CD4-positive, alpha-beta T cell treated with Interleukin-1 beta for 1 hour (primary cell): ENCODE data around the gene TMEM181.
A peak's percentile ranks its signal among the peaks of the same experiment; 100 is the strongest.
"Not testable (repeated sequence)": the region's sequence is repeated elsewhere in the genome, so short reads cannot be mapped to it uniquely, and the experiment has no call there.

Source experiments
- DNase-seq, 2 donors: peaks; one replicate each; pipeline ENCODE4 v3.0.0-alpha.2; 2020 to 2022

Gene TMEM181, protein sequence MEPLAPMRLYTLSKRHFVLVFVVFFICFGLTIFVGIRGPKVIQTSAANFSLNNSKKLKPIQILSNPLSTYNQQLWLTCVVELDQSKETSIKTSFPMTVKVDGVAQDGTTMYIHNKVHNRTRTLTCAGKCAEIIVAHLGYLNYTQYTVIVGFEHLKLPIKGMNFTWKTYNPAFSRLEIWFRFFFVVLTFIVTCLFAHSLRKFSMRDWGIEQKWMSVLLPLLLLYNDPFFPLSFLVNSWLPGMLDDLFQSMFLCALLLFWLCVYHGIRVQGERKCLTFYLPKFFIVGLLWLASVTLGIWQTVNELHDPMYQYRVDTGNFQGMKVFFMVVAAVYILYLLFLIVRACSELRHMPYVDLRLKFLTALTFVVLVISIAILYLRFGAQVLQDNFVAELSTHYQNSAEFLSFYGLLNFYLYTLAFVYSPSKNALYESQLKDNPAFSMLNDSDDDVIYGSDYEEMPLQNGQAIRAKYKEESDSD

DNA sequence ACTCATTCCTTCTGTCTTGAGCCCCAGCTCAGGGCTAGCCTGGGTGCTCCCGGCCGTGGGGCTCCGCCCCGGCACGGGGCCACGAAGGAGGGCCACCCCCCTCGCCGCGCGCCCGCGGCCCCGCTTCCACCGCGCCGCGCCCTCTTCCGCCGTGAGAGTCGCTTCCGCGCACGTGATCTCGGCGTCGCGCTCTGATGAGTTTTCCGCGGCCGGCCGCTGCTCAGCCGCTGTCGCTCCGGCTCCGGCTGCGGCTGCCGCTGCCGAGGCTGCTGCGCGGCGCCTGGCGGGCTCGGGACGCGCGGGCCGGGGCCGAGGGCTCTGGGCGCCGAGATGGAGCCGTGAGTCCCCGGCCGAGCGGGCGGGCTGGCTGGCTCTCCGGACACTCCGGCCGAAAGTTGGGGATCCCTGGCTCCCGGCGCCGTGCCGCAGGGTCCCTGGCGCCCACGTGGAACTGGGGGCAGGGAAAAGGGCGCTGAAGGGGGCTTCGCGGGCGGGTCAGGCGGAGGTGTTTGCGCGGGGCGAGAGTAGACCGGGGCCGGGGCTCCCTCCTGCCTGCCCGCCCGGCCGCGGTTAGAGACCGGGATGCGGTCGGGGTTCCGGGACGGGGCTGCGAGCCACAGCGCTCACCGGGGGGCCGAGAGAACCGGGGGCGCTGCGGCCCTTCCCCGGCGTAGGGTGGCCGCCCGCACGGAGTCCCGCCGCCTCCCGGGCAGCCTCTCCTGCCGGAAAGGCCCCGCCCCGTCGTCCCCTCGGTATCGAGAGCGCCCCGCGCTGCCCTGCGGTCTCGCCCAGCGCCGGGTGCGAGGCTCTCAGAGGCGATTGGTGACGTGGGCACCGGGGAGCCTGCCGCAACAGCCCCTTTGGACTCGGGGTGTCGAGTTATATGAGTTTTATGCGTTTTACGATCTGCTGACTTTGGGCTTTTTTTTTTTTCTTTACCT lies at the start of gene TMEM181:
TSS of gene TMEM181 (plus strand) at position 197 of the 941 bp plus-strand sequence. CDS start at position 331, 134 bp downstream.
- DNase-seq = peak; percentile 87 to 88

DNA sequence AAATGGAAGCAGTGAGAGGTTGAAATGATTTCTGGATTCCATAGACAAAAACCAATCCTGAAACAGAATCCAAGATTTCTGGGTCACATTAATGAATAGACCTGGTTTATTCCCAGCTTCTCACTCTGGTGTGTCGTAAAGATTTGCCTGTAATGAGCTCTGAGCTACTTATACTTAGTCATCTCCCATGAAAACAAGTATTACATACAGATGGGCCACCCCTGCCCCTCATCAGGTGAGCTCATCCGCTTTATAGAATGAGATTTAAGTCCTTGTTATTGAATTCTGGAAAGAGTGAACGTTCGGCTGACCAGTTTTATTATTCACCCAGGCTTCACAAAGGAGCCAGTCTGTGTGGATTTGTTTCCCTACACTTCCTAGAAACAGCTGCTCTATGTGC lies 47.1 kb upstream of the TMEM181 start:
- DNase-seq = no peak

DNA sequence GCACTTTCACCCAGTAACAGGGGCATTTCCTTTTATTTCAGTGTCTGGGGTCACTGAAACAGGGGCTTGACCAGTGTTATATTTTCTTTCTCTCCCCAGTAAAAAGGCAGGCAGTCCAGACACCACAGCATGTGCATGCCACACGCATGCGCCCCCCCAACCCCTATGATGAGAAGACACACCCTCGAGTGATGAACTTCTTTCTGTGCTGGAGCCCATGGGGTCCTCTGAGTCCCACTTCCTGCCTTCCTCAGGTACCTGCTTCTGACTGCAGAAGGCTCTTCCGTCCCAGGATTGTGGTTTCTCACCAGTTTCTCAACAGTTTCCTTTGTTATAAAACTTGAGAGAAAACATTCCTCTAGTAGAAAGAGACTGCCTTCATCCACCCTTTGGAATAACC lies 45.7 kb upstream of the TMEM181 start:
- DNase-seq = no peak

DNA sequence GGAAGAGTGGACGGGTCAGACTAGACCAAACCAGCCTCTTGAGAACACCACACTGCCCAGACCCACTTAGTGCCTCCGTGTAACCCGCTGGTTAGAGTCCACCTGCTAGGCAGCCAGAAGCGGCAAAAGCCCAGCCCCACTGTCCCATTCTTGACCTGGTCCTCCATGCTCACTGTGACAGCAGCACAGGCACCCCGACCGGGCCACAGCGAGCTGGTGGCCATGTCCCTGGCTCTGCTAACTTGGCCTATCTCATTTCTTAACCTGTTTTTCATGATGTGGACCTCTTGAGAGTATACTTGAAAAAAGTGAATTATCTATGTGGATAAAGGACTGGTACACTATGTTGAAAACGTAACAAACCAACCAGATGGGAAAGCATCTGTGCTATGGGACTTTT lies 44.9 kb upstream of the TMEM181 start:
- no peak for DNase-seq

DNA sequence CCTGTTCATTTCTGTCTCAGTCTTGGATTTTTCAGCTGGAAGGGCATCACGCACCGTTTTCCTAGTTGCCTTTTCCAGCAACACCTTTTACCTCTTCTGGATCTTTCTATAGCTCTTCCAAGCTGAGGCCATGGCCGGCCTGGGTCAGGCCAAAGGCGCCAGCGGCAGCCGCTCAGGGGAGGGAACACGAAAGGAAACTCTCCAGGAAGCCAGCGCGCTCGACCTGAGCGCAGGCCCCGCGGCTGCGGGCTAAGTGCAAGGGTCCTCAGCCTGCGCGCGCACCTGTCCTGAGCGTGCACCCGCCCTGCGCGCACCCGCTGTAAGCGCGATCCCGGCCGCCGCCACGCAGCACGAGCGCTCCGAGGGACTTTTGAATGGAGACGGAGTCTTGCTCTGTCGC lies 43.8 kb upstream of the TMEM181 start:
- no peak for DNase-seq

DNA sequence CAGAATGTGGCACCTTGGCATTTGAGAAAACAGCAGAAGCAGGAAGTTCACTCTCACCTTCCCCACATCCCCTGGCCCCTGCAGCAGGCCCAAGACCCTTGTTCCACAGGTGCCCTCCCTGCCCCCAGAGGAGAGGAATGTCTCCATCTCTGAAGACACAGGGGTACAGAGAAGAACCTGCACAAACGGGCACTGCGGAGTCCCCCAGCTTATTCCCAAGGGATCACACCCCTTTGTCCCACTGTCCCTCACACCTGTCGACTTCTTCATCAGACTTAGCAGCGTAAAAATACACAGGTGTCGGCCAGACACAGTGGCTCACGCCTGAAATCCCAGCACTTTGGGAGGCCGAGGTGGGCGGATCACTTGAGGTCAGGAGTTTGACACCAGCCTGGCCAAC lies 42.9 kb upstream of the TMEM181 start:
- no peak for DNase-seq

DNA sequence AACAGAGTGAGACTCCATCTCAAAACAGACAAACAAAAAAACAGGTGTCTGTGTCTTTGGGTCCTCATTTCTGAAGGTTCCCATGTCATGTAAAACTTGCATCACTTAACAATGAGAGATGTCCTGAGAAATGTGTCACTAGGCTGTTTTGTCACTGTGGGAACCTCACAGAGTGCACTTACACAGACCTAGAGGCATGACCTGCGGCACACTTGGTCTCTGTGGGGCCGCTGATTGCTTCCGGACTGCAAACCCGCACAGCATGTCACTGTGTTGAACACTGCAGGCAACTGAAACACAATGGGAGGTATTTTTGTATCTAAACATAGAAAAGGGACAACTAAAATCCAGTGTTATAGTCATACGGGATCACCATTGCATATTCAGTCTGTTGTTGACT lies 42.3 kb upstream of the TMEM181 start:
- DNase-seq = no peak

DNA sequence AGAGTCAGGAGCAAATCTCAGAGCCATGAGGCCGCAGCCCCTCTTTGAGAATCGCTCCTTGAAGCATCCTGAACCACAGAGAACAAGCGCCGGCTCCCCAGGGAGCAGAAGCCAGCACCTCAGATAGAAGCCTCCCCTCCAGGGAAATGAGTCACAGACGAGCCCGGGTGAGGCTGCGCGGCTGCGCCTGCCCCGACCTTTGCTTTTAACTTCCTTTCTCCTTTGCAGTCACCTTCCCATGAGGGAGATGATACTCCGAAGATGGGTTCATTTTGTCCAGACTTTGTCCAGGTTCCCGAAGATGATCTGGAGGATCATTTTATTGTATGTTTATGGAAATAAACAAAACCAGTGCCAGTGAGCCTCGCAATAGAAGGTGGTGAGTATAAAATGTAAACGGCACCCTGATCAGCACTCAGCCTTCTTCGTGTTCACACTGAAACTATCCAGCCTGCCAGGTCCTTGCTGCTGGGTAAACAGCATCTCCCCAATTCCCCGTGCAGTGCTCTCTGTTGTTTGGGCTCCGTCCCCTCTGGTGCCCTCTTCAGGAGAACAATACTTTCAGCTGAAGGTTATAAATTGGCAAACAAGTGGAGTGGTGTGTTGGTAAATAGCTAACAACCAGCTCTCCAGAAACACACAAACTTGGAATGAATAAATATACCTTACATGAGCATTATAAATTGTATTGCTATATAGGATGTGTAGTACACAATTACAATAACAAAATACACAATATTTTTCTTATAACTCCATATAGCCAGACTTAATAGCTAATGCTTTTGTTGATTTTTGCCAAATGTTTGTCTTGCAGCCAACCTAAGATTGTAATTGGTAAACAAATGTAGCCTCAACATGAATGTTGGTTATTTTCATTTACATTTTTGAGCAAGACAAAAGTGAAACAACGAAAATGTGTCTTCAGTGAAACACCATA lies 41.4 kb upstream of the TMEM181 start:
- peak; percentile 41 to 71 for DNase-seq

DNA sequence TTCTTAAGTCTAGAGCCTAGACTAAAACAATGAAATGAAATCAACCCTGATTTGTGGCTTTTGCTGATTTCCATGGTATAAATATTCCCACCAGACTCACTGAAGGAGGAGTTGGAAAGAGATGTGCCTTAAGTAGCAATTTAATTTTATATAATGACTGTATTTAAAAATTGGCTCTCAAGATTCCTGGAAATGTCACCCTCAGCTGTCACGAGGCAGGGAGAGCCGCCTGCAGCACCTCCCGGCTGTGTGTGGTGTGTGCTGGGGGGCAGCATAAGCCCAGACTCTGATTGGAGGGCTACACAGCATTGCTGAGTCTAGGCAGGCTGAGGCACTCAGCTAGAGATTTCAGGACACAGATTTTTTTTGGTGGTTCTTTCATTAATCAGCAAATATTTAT lies 40.6 kb upstream of the TMEM181 start:
- no peak for DNase-seq

DNA sequence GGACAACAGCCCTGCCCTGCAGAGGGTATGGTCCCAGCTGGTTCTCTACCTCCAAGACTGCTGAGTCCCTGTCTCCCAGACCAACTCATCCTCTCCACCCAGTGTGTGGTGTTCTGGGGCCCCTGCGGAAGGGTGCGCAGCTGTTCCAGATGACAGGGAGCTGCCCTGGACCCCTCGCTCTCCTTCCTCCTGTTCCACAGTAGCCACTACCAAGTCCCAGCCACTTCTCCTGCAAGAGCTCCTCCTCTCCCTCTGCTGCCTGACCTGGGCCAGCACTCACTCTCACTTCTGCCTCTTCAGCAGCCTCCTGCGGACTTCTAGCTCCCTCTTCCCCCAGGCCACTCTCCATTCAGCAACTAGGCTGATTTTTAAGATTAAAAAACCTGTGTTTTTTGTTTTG lies 40.1 kb upstream of the TMEM181 start:
- DNase-seq = no peak

DNA sequence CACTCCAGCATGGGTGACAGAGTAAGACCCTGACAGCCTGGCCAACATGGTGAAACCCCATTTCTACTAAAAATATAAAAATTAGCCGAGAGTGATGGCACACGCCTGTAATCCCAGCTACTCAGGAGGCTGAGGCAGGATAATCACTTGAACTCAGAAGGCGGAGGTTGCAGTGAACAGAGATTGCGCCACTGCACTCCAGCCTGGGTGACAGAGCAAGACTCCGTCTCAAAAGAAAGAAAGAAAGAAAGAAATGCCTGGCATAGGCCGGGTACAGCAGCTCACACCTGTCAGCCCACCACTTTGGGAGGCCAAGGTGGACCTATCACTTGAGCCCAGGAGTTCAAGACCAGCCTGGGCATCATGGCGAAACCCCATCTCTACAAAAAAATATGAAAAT lies 38.9 kb upstream of the TMEM181 start:
- not testable (repeated sequence) for DNase-seq

DNA sequence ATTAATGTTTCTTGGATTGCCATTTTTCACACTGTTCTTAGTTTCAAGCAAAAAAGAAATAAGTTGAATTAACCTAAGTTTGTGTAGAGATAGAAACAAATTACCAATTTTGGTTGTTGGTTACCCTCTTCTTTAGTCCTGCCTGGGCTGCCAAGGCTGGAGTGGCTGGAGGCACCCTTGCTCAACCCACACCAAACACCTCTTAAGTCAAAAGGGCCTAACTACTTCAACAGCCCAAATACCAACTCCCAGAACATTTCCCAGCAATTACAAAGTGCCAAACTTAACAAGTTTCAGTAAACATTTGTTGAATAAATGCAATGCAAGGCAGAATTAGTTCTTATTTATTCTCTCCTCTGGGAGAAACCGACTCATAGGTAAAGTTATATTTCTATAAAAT lies 38.1 kb upstream of the TMEM181 start:
- DNase-seq = no peak

DNA sequence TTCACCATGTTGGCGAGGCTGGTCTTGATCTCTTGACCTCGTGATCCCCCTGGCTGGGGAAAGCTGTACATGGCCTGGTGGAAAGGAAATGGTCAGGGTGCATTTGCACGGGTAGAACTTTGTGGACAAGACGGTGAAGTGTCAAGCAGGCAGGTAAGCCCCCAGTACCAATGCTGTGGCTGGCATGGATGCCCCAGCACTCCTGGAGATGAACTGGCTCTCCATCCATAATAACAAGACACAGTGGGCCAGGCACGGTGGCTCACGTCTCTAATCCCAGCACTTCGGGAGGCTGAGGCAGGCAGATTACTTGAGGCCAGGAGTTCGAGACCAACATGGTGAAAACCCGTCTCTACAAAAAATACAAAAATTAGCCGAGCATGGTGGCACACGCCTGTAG lies 37.3 kb upstream of the TMEM181 start:
- no peak for DNase-seq

DNA sequence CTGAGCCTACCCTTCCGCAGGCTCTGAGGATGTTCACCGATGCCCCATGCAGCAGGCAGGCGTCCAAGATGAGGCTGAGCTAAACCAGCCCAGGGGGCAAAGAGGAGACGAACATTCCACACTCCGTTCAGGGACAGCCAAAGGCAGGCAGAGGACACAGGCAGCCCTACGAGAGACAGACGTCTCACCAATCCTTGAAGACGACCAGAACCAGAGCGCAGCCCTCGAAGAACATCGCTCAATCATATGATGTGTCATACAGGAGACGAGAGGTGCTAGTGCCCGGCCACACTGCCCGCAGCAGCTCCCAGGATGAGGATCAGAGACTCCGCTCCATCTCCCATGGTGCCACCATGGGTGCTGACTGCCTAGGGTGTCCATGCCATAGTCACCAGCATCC lies 35.6 kb upstream of the TMEM181 start:
- DNase-seq = no peak

DNA sequence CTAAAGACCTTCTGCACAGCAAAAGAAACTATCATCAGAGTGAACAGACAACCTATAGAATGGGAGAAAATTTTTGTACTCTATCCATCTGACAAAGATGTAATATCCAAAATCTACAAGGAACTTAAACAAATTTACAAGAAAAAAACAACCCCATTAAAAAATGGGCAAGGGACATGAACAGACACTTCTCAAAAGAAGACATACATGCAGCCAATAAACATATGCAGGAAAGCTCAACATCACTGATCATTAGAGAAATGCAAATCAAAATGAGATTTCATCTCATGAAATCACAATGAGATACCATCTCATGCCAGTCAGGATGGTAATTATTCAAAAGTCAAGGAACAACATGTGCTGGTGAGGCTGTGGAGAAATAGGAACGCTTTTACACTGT lies 32.0 kb upstream of the TMEM181 start:
- not testable (repeated sequence) for DNase-seq

DNA sequence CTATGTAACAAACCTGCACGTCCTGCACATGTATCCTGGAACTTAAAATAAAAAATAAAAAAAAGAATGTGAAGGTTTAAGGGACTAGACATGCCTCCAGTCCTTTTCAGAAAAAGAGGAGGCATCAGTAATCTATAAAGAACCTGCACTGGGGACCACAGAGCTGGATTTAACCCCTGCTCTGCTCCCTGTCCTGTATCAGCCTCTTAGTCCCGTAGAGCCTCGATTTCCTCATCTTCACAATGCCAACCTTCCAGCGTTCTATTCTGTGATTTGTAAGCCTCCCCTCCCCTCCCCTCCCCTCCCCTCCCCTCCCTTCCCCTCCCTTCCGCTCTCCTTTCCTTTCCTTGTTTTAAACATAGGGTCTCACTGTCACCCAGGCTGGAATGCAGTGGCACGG lies 31.1 kb upstream of the TMEM181 start:
- DNase-seq = no peak

DNA sequence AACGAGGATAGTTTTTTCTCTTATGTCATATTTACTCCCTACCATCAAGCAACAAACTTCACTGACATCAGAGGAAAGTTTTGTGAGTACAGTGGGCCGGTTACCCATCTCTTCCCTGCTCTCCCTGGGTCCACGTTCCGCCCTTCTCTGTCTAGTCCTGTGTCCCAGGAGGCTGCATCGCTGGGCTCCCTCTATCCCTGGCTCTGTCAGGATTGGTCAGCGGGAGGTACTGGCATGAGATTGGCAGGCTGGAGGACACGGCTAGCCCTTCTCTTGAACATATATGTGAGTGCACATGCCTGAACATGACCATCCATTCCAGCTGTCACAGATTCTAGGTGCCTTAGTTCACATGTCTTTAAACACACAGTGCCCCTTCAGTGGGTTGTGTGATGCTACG lies 30.3 kb upstream of the TMEM181 start:
- no peak for DNase-seq

DNA sequence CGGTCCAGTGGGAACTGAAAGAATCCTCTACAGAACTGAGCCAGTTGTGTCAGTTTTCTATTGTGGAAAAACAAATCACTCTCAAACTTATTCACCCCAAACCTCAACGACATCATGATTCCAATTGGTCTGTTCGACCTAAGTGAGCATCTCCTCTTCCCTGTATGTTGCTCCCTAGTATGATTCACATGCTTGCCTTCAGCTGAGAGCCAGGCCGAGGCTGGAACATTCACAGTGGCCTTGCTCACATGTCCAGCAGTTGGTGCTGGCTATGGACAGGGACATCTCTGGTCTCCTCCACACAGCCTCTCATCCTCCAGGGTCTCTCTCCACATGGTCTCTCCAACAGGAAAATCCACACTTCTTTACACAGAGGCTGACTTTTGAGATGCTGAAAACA lies 28.3 kb upstream of the TMEM181 start:
- DNase-seq = no peak

DNA sequence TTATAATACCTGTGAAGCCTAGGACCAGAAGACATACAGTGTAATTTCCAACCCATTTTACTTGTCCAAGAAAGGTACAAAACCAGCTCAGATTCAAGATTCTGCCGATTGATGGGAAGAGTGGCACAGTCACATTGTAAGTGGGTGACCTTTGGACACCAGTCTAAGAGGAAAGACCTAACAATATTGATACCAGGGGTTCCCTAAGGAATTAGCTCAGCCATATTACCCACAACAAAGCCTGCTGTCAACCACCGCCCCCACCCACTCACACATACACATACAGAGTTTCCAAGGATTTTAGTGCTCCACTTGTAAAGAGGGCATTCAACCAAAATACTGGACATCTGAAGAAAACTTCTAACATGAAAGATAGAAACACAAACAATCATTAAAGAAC lies 27.9 kb upstream of the TMEM181 start:
- DNase-seq = no peak

DNA sequence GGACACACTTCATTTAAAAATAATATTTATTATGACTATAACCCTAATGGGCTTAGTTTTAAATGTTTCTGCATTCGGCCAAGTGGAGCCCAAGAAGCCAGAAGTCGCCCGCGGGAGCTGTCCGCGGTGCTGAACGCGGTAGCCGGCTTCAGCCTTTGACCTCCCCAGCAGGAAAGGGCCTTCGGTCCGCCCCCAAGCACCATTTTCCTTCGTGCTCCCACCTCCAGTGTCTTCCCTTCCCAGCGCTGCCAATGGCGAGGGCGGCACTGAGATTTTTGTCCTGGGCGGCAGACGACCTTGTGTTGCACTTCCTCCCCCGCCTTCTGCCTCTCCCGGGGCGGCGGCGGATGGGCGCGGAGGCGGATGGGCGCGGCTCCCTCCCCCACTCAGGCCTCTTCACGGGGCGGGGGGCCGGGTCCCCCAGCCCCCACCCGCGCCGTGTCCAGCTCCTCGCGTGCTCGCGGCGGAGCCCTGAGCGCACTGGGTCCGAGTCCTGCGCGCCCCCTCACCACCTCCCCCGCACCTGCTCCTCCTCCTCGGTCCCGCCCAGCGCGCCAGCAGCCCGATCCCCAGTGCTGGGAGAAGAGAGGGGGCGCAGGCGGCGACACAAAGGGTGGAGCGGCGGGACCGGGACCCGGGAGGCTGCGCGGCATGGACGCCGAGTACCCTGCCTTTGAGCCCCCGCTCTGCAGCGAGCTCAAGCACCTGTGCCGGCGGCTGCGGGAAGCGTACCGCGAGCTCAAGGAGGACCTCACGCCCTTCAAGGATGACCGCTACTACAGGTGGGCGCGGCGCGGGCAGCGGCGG lies 23.6 kb upstream of the TMEM181 start:
- peak; percentile 56 to 75 for DNase-seq

DNA sequence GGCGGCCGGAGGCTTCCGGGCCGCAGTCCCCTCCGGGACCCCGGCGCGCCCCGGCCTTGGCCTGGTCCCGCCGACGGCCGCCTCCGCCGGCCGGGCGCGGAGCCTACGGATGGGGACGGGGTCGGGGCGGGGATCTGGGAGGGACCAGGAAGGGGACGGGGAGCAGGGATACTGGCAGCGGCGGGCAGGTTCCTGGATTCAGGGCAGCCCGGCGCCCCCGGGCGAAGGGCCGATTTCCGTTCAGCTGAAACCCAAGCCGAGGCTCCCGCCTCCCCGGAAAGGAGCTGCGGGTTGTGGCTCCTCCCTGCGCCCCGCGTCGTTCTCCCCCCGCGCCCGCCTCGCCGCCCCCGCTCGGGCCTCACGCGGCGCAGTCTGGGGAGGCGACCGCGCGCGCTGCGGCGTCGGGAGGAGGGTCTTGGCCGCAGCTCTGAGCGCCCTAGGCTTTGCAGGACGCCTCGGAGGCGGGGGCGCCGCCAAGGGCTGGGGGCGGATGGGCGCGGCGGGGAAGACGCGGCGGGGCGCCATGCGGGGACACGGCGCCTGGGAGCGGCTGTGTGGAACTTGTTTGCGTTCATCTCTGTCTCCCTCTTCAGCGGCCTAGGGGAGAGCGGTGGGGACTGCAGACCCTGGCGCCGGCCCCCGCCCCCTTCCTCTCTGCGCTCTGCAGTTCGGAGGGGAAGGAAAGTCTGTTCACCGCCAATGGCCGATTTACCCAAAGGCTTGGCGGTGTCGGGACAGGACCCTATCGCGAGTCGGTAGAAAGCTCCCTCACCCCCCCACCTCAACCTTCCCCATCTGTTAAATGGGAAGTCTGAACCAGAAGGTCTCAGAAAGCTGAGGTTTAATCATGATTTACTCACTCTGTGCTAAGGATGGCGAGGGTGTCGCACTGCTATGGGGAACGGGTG lies 22.7 kb upstream of the TMEM181 start:
- peak in 1 of 2 donors; percentile 26 for DNase-seq
